ENCODE data around the gene ABCD4.

DNA sequence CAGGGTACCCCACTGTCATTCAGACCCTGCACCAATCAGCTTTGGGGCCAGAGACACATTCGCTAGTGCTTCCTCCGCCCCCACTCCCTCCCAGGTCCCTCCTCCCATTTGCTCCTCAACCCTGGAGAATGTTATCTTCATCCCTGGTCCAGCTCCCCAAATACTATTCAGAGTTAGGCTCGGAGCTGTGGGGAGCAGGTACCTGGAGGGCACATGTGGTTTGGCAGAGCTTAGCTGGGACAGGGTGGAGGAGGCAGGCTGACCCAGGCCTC lies 44.0 kb downstream of the ABCD4 start:
- TF ChIP-seq, protein P1, sequence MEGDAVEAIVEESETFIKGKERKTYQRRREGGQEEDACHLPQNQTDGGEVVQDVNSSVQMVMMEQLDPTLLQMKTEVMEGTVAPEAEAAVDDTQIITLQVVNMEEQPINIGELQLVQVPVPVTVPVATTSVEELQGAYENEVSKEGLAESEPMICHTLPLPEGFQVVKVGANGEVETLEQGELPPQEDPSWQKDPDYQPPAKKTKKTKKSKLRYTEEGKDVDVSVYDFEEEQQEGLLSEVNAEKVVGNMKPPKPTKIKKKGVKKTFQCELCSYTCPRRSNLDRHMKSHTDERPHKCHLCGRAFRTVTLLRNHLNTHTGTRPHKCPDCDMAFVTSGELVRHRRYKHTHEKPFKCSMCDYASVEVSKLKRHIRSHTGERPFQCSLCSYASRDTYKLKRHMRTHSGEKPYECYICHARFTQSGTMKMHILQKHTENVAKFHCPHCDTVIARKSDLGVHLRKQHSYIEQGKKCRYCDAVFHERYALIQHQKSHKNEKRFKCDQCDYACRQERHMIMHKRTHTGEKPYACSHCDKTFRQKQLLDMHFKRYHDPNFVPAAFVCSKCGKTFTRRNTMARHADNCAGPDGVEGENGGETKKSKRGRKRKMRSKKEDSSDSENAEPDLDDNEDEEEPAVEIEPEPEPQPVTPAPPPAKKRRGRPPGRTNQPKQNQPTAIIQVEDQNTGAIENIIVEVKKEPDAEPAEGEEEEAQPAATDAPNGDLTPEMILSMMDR (IDR thresholded peaks at IDR 0.05): no peak
- TF ChIP-seq EP300 (IDR thresholded peaks at IDR 0.05; ENCODE audit: borderline replicate concordance in 1 of 2, low read depth in 1 of 2, low read length in 1 of 2): no peak
- no peak for TF ChIP-seq YY1 (IDR thresholded peaks at IDR 0.05; ENCODE audit: low read depth)
- TF ChIP-seq POLR2AphosphoS5 (IDR thresholded peaks at IDR 0.05; ENCODE audit: low read depth, low read length): no peak
- TF ChIP-seq SMC3 (IDR thresholded peaks at IDR 0.05; ENCODE audit: low read depth, low read length): no peak
- TF ChIP-seq MEF2A (IDR thresholded peaks at IDR 0.05; ENCODE audit: borderline replicate concordance, low read depth): no peak

All from SK-N-SH (cell line).